HT1080 (cell line): ENCODE data around the gene PANK4. TPM values are rescaled to one million over a fixed set of nuclear protein-coding genes. Genes with fewer than 3 reads are reported as not detected.
A peak's percentile ranks its signal among the peaks of the same experiment; 100 is the strongest.

Experiments used
- DNase-seq: peaks from one replicate; pipeline ENCODE4 v3.0.0-alpha.2; 2015; ENCODE audit warnings: low read depth
- total RNA-seq: library from RNA; depleted of rRNA; stranded (reverse); fragments of >200 nt; shearing (Covaris generic); gene quantifications from 2 replicates; pipeline ENCODE4 v1.2.3, GENCODE V29; 2014

The PANK4 gene
- total RNA-seq, 1 experiment from 2014 or later = 27.5 TPM

GRCh38 chr1:2530513-2531361 is 4.3 kb upstream of the PANK4 start:
- no peak for DNase-seq

DNA sequence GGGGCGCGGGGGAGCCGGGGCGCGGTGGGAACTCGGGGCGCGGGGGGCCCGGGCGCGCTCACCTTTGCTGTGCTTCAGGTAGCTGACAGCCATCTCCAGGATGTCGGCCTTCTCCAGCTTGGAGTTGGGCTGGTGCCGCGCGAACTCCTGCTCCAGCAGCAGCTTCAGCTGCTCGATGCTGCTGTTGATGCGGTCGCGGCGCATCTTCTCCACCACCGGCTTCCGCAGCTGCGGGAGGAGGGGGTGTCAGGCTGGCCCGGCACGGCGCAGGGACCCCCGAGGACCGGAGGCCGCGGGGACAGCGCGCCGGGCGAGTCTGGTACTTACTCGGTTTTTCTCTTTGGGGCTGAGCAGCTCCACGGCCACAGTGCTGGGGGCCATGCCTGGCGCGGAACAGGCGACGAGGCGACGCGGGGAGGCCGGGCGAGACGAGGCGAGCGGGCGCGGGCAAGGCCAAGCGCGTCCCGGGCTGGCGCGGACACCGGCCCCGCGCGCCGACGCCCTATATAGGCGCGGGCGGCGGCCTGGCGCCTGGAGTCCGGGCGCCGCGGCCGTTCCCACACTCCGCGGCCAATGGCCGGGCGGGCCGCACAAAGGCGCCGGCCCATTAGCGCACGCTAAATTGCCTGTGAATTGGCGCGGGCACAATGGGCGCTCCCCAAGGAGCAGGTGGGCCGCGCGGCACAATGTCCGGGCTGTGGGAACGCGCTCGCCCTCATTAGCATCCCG is 3.6 kb upstream of the PANK4 start, which contains the start of gene HES5:
HES5 (minus strand) TSS at position 480 of the 729 bp plus-strand sequence; CDS start at position 381, 99 bp downstream.
- no peak for DNase-seq

GRCh38 chr1:2528966-2529783 is 2.8 kb upstream of the PANK4 start:
- DNase-seq = no peak

- no peak for DNase-seq
Measured at GRCh38 chr1:2528611-2528965, 2.2 kb upstream of the PANK4 start.

GRCh38 chr1:2528016-2528415 is 1.6 kb upstream of the PANK4 start:
- no peak for DNase-seq

DNA sequence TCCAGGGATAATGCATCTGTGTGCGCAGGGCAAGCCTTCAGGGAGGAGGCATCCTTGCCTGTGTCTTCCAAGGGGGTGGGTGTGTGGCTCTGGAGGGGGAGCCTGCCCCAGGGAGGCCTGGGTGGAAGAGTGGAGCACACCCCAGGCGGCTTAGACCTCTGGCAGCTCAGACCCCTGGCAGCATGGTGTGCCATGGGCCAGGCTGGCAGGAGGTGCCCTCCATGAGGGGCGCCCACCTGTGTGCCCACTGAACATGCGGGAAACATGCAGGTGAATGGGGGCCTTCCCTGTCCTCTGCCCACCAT is 1.1 kb upstream of the PANK4 start:
- no peak for DNase-seq

- peak; percentile 60 for DNase-seq
Measured at GRCh38 chr1:2526824-2527555, 594 bp upstream of the PANK4 start.

DNA sequence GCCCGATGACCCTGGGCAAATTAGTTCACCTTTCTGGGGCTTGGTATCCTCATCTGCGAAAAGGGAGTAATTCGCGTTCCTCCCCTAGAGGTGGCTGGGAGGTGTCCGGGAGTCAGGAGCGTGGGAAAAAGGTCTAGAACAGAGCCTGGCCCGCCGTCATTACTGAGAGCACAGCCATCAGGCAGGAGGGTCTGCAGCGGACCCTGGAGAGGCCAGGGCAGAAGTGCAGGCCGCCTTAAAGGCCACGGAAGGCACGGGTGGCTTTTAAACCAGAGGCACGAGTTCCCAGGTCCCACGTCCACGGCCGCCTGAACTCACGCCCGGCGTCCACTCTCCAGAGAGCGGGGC is 850 bp downstream of the PANK4 start:
- DNase-seq = no peak

GRCh38 chr1:2523891-2524609 is 2.3 kb downstream of the PANK4 start:
- no peak for DNase-seq

GRCh38 chr1:2523191-2523890 is 3.1 kb downstream of the PANK4 start:
- no peak for DNase-seq

DNA sequence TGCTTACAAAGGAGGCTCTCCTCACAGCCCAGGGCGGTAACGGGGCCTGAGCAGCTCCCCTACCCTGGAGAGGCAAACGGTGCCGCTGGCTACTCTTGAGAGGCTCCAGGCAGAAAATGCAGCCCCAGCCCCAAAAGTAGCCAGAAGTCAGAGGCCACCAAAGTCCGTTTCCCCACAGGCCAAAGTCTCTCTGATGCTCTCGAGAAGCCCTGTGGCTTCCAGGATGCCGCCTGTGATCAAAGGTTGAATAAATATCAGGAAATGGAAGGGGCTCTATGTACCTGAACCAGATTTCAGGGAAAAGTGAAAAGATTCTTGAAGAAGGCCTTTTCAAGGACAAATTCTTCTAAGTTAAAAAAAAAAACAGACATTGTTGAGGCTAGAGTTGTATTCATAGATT is 4.2 kb downstream of the PANK4 start:
- DNase-seq = no peak

DNA sequence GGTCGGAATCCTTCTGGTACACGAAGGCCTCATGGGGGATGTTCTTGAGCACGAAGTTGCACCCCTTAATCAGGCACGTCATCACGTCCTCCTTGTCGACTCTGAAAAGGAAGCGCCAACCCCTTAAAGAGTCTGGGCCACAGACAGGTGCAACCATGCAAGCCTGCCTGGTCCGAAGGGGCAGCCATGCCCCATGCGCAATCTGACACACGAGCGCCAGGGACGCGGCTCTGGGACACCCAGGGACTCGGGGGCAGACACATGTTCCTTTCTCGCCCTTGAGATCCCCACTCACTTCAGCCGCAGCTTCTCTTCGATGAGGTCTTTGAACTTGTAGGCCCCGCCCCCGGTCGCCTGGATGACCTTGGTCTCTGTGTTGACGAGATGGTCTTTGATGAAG is 5.6 kb downstream of the PANK4 start:
- DNase-seq = no peak

DNA sequence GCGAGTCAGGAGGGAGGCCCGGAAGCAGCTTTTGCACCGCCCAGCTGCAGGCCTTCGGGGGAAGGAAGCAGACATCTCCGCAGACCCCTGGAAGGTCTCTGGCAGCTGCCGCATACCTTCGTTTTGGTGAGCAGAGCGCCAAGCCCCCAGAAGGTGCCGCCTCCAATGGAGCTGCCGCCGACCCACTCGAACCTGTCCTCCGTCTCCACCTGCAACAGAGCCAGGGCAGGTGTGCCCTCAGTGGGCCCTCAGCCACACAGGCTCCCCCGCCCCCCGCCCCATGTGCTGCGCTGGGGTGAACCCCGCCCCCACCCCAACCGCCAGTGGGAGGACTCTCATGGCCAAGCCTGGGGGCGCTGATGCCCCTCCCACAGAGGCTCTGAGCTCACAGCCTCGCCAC is 6.2 kb downstream of the PANK4 start:
- DNase-seq = no peak

DNA sequence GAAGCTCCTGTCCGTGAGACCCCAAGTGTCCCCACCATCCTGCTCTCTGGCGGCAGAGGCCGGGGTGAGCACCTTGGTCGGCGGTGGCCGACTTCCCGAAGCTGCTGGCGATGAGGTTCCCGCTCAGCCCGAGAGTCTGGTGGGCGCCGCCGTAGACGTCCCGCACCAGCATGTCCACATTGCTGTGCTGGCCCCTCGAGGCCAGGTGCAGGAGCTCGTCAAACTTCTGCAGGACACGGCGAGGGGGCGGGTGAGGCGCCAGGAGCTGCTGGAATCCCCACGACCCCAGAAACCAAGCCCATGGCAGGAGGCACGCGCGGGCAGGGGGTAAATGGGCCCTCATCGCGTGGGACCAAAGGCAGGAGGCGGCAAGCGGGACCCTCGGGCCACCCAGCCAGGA is 6.7 kb downstream of the PANK4 start:
- DNase-seq = no peak

DNA sequence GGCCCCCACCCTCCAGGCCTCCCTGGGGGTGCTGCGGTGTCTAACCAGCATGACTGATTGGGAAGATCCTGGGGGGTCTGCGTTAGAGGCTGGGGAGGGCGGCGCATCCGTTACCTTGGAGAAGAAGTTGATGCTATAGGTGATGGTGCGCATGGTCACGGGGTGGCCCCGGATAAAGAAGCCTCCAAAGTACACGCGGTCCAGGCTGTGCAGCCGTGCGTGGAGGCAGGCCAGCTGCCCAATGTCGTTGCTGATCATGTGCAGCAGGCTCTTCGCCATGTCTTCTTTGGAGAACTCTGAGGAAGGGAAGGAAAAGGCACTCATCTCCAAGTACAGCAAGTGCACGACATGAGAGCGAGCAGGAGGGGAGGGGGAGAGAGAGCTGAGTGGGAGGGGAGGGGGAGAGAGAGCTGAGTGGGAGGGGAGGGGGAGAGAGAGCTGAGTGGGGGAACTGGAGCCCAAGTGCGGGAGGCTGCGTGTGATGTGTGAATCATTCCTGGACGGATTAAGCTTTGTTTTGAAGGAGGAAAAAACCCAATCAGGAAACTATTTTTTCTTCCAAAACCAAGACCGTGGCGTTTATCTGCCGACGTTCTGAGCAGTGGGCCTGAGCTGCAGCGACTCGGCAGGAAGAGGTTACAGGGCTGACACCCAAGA is 7.2 kb downstream of the PANK4 start:
- no peak for DNase-seq

DNA sequence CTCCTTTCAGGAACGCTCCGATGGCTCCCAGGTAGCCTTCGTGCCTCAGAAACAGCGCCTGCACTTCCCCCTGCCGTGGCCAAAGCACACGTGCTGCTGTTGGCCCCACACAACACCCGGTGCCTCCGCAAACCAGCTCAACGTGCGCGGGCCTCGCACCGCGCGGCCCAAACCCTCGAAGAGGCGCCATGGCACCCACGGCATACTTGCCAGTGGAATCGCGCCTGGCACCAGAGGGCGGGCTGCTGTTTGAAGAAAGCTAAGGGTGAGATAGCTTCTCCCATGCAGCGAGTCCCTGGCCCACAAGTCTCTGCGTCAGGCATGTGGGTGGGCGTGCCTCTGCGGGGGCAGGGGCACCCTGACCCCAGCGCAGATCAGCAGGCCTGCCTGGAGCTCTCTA is 7.9 kb downstream of the PANK4 start:
- no peak for DNase-seq

GRCh38 chr1:2517966-2518365 is 8.4 kb downstream of the PANK4 start:
- DNase-seq = no peak

DNA sequence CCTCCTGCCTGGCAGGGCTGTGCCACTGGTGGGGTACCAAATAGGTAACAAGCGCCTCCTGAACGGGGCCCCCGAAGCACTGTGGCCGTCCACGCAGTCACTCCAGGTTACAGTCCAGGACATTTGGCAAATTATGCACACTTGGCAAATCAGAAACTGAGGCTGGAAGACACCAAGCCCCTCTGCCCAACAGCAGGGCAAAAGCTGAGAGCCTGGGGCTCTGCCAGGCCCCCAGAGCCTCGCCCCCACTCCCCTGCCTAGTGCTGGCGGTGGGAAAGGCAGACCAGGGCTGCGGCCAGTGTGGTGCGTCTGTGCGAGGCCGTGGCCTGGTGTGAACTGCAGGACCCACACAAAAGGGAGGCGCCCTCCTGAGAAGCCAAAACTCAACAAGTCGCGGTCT is 9.4 kb downstream of the PANK4 start:
- no peak for DNase-seq

DNA sequence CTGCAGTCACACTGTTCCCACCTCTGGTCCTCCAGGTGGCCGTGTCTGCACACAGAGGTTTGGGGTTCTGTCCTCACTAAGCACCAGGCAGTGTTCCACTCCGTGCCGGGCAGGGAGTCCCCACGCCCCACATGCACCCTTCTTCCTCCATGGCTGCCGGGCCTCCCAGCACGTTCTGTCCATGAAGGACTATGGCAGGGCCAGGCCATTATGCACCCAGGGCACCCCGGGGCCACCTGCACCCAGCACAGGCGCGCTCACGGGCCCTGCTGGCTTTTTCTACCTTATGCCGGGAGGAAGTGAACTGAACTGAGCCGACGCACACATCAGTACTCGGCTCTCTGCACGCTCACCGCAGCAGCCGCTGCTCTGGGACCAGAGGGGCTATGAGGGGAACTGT is 10.3 kb downstream of the PANK4 start:
- DNase-seq = no peak

DNA sequence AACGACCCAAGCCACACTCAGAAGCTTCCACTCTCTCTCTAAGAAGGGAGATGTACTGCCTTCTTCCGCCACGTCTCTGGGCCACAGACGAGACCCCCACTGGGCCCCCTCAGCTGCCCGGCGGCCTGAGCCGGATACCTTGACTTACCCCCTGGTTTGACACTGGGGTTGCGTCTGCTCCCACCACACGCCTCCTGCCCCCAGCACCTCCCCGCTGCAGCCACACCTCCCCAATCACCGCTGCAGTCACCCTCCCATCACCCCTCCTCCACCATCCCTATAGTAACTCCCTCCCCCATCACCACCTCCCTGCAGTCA is 10.7 kb downstream of the PANK4 start:
- no peak for DNase-seq
